C4-2B (cell line): Measurements from ENCODE around the gene FBXL17.

Experiments
- CTCF ChIP-seq: fragments of 450-650 bp; conservative IDR thresholded peaks from 2 replicates; pipeline ENCODE4 v1.5.1; 2017; ENCODE audit warnings: mild to moderate bottlenecking
- ZFX ChIP-seq: fragments of 450-650 bp; IDR thresholded peaks from 2 replicates; pipeline ENCODE4 v1.6.1; 2017

- TF ChIP-seq CTCF (no peak), ZFX (no peak)
Observed at GRCh38 chr5:107968998-107969397, 412.9 kb downstream of the FBXL17 start.
